HL-60/S4 (cell line): ENCODE data around the gene UTY.

Experiments used
- in situ Hi-C: fragments of 300-500 bp; cut with MboI; formaldehyde crosslinking; loops from 2 replicates; pipeline ENCODE4 v1.14.3; 2022; ENCODE audit warnings: low sequenced_read_pairs

Gene UTY

GRCh38 chrY:13416869-13417661 lies 62.8 kb downstream of the UTY start:
- in situ Hi-C loops: no loop called here

DNA sequence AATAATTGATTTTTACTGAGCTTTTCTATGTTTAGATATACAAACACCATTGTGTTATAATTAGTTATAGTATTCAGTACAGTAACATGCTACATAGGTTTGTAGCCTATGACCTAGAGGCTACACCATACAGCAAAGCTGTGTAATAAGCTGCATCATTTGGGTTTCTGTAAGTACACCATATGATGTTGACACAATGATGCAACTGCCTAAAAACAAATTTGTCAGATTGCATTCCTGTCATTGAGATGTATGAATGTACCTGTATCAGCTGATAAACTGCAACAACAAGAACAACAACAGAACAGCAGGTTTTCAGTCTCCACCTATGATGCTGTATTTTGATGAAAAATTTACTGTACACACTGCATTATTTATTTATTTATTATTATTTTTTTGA lies 64.3 kb downstream of the UTY start:
- in situ Hi-C loops: no loop called here

GRCh38 chrY:13398876-13399275 lies 81.0 kb downstream of the UTY start:
- in situ Hi-C loops: no loop called here

GRCh38 chrY:13381110-13381683 lies 98.6 kb downstream of the UTY start:
- in situ Hi-C loops: no loop called here

DNA sequence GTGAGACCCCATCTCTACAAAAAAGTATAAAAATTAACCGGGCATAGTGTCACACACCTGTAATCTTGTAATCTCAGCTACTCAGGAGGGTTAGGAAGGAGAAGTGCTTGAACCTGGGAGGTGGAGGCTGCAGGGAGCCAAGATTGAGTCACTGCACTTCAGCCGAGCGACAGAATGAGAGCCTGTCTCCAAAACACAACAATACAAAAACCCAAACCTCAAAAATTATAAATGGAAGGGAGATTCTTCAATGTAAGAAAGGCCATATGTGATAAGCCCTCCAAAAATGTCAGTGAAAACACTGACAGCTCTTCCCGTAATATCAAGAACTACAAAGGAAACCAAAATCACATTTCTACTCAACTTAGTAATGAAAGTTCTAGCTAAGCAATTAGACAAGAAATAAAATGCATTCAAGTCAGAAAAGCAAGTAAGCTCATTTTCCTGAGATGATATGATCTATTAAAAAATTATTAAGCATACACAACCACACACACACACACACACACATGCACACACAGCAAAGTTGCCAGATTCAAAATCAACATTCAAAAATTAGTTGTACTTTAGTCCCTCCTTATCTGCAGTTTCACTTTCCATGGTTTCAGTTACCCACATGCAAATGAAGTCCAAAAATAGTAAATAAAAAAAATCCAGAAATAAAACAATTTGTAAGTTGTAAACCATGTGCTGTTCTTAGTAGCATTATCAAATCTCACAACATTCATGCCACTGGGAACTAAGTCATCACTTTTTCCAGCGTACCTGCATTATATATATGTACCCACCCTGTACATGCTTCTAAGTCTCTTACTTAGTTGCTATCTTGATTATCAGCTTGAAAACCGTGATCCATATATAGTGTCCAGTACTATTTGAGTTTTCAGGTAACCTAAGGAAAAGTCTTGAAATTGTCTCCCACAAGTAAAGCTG lies 108.7 kb downstream of the UTY start:
- in situ Hi-C loops: no loop called here

DNA sequence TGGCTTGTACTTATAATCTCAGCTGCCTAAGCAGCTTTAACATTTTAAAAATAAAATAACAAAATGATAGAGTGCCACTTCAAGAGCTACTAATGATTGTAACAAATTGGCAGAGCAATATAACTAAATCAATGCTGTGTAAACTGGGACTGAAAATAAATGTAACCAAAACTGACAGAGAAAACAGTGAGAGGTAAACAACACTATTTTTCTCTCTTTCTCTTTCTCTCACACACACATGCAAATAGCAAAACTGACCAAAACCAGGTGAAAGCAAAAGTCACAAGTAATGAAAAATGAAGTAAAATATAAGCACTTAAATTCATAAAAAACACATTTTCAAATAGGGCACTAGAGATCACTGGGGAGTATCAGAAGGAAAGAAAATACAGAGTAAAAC lies 109.6 kb downstream of the UTY start:
- in situ Hi-C loops: no loop called here

GRCh38 chrY:13368513-13368845 lies 111.4 kb downstream of the UTY start:
- in situ Hi-C loops: no loop called here

DNA sequence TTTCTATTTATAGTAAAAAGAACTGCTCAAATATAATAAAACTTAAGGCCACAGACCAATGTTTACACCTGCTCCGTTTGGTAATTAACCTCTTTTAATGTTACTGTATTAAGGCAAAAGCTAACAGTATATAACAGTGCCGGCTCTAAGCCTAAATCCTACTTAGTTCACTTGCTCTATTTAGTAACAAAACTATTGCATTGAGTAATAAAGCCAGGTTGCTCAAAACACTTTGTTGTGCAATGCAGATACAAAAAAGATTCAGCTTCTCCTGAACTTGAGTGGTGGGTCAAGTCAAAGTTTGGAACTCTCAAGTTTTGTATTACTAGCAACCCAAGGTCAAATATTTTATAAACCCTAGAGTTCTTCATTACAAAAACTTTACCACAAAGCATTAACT lies 116.2 kb downstream of the UTY start:
- in situ Hi-C loops: no loop called here

DNA sequence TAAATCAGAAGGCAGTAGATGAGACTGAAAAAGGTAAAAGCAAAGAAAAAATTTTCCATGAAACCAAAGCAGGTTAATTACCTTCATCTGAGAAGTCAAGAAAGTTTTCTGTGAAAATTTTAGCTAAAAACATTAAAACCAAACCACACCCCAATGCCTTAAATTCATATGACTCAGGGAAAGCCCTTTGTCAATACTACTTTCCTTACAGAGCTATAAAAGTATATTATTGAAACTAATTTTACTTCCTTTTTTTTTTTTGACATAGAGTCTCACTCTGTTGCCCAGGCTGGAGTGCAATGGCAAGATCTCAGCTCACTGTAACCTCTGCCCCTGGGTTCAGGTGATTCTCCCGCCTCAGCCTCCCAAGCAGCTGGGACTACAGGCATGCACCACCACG lies 117.2 kb downstream of the UTY start:
- in situ Hi-C loops: no loop called here

DNA sequence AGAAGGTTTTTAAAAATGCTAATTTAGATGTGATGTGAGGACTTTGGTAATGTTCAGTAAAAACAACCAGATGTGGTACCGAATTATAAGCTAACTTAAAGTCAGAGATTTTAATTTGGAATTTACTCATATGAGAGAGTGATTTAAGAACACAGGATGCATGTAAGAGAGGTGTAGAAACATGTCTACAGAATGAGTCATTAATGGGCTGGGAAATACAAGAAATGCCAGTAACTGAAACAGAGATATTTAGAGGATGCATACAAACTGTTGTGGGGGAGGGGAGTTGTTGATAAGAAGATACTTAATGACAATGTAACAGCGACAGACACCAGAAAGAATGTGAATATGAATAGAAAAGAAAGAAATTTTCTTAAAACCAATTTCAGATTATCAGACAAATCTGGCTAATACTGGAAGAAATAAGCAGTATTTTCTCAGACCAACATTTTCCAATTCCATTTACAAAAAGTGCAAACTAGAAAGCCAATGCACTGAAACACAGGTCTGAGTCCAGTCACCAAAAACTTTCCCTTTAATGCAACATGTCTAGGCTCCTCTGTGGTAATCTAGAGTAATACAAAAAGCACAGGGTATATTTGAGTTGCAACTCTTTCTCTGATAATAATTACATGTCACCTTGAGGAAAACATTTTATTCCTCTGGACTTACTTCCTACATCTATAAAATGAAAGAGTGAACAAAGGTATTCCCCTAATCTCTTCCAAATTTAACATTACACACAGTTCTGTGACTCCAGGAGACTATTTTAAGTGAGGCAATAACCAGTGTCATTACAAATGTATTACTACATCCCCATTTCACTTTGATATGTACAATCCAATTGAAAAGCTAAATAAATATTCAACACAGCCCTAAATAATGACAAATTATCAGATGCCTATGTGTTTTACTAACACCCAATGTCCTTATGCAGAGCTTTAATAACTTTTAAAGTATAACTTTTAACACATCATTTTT lies 117.9 kb downstream of the UTY start:
- in situ Hi-C loops: no loop called here

- in situ Hi-C loops: no loop called here
These were observed 128.4 kb downstream of the UTY start for GRCh38 chrY:13351443-13351842.

DNA sequence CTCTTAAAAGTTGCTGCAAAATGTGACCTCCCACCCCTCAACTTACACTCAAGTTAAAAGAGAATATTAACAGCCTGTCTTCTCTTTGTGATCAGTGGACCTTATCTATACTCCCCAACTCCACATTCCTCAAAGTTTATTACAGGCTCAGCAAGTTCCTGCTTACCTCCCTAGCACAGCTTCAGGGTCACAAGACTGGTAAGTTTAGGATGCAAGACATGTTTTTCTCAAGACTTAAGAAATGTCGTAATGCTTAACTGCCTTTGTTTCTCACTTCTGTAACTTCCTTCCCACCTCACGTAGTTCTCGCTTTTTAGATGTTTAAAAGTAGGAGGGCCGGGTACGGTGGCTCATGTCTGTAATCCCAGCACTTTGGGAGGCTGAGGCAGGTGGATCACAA lies 132.7 kb downstream of the UTY start:
- in situ Hi-C loops: no loop called here

- in situ Hi-C loops: no loop called here
These were observed 134.3 kb downstream of the UTY start for GRCh38 chrY:13345549-13345948.

GRCh38 chrY:13343307-13343946 lies 136.4 kb downstream of the UTY start:
- in situ Hi-C loops: no loop called here

GRCh38 chrY:13339939-13340338 lies 139.9 kb downstream of the UTY start:
- in situ Hi-C loops: no loop called here

DNA sequence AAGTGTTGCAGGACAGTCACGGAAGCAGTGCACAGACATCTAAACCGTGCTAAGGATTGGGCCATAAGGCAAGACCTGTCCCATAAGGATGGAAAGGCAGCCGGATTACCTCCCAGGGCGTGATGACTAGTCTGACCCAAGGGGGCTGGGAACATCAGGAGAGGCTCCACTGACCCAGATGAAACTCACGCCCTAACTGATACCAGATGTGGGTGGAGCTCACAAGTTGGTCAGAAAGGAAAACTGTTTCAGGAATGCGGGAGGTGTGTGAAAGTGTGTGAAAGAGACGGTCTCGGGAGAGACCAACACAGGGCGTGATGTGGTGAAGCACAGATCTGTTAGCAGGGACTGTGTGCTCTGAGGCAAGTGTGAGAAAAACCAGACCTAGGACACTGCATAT lies 140.5 kb downstream of the UTY start:
- in situ Hi-C loops: no loop called here

- in situ Hi-C loops: no loop called here
These were observed 141.1 kb downstream of the UTY start for GRCh38 chrY:13338711-13339110.

DNA sequence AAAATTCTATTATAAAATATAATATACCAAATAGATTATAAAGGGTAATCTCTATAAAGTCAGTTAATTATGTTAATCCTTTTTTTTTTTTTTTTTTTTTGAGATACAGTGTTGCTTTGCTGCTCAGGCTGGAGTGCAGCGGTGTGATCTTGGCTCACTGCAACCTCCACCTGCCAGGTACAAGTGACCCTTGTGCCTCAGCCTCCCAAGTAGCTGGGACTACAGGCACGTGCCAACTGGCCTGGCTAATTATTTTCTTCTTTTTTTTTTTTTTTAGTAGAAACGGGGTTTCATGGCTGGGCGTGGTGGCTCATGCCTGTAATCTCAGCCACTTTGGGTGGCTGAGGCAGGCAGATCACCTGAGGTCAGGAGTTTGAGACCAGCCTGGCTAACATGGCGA lies 141.9 kb downstream of the UTY start:
- in situ Hi-C loops: no loop called here

DNA sequence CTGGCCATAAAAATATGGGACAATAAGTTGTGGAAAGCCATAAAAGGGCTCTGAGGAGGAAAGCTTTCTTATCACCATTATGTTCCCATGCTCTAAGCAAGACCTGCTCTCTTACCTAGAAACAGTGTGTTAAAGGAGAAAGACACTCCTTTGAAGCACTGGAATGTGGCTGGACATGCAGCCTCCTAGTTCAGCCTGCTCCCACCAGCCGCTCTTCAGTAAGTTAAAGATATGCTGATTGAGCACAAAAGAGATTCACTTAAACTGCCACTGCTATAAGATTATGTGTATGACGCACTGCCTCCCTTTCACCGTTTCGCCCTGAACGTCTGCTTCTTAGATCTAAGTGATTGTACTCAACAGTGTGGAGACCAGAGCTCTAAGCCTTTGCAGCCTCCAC lies 146.0 kb downstream of the UTY start:
- in situ Hi-C loops: no loop called here

DNA sequence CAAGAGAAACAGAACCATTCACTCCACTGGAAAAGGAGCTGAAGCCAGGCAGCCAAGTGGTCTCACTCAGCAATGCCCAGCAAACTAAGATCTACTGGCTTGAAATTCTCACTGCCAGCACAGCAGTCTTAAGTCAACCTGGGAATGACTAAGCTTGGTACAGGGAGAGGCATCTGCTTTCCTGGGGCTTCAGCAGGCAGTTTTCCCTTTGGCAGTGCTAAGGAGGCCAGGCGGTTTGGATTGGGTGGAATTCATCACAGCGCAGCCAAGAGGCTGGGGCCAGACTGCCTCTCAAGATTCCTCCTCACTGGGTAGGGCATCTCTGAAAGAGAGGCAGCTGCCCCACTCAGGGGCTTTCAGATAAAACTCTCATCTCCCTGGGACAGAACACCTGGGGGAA lies 149.2 kb downstream of the UTY start:
- in situ Hi-C loops: no loop called here
